HEK293 (cell line): Measurements from ENCODE around the gene SOX6.

Experiments
- CTCF ChIA-PET: fragments of 350-600 bp; formaldehyde crosslinking; extraction: SDS; loops from one replicate; lab custom pipeline; 2021; ENCODE audit warnings: antibody characterized with exemption; lab: Yijun Ruan, JAX
- POLR2A ChIA-PET: fragments of 300-600 bp; formaldehyde crosslinking; extraction: SDS; loops from one replicate; lab custom pipeline; 2020; ENCODE audit warnings: antibody characterized with exemption, inconsistent platforms; lab: Yijun Ruan, JAX
- H3K27ac ChIP-seq: fragments of 200-500 bp; sonication (Bioruptor generic); 2 replicates; pipeline ENCODE4 v1.5.1; 2014; ENCODE audit warnings: low read depth, low read length, control low read depth, inconsistent platforms; ENCODE audit errors: extremely low read depth
- H3K36me3 ChIP-seq, 2 experiments: fragments of 200-500 bp in 1 of 2; sonication (Bioruptor generic) in 1 of 2; 1 replicate in 1 of 2; 2 replicates in 1 of 2; pipeline ENCODE4 v1.5.1; 2014 to 2017; ENCODE audit warnings: inconsistent platforms in 2 of 2, low read length in 2 of 2; ENCODE audit not compliant: control insufficient read depth in 2 of 2, insufficient read depth in 1 of 2
- H3K4me1 ChIP-seq: fragments of 200-500 bp; sonication (Bioruptor generic); 2 replicates; pipeline ENCODE4 v1.5.1; 2014; ENCODE audit warnings: mild to moderate bottlenecking, low read length, inconsistent platforms; ENCODE audit not compliant: control insufficient read depth, insufficient read depth
- H3K4me3 ChIP-seq: 2 replicates; pipeline ENCODE4 v1.5.1; 2011; ENCODE audit warnings: low read depth, mild to moderate bottlenecking, control low read depth, low read length, moderate library complexity
- H3K9me3 ChIP-seq: fragments of 200-500 bp; sonication (Bioruptor generic); 2 replicates; pipeline ENCODE4 v1.5.1; 2014; ENCODE audit warnings: low read depth, low read length, inconsistent platforms; ENCODE audit not compliant: control insufficient read depth, insufficient read depth
- FEZF1 ChIP-seq: fragments of 450-650 bp; formaldehyde crosslinking; IDR thresholded peaks from 2 replicates; pipeline ENCODE4 v1.5.1; 2016; ENCODE audit warnings: missing biosample characterization, missing genetic modification characterization
- GLI2 ChIP-seq: fragments of 450-650 bp; formaldehyde crosslinking; IDR thresholded peaks from 2 replicates; pipeline ENCODE4; 2017; ENCODE audit warnings: missing biosample characterization, missing genetic modification characterization, low read depth, borderline replicate concordance
- INSM2 ChIP-seq: fragments of 450-650 bp; formaldehyde crosslinking; IDR thresholded peaks from 2 replicates; pipeline ENCODE4 v1.5.1; 2016; ENCODE audit warnings: missing biosample characterization, missing genetic modification characterization
- PRDM1 ChIP-seq: fragments of 450-650 bp; formaldehyde crosslinking; IDR thresholded peaks from 2 replicates; pipeline ENCODE4; 2016; ENCODE audit warnings: missing biosample characterization, missing genetic modification characterization
- SP3 ChIP-seq: fragments of 450-650 bp; formaldehyde crosslinking; IDR thresholded peaks from 2 replicates; pipeline ENCODE4 v1.5.1; 2016; ENCODE audit warnings: missing biosample characterization, missing genetic modification characterization
- TCF7L2 ChIP-seq: IDR thresholded peaks from 2 replicates; pipeline ENCODE4 v1.6.1; 2011; ENCODE audit warnings: low read depth, mild to moderate bottlenecking, inconsistent platforms, low read length, moderate library complexity, borderline replicate concordance
- ZBTB48 ChIP-seq: fragments of 450-650 bp; formaldehyde crosslinking; IDR thresholded peaks from 2 replicates; pipeline ENCODE4 v1.5.1; 2016; ENCODE audit warnings: missing biosample characterization, missing genetic modification characterization
- ZFP69B ChIP-seq: fragments of 450-650 bp; formaldehyde crosslinking; IDR thresholded peaks from 2 replicates; pipeline ENCODE4 v1.5.1; 2016; ENCODE audit warnings: missing biosample characterization, missing genetic modification characterization
- ZNF10 ChIP-seq: fragments of 450-650 bp; formaldehyde crosslinking; IDR thresholded peaks from 2 replicates; pipeline ENCODE4 v1.5.1; 2017; ENCODE audit warnings: missing biosample characterization, missing genetic modification characterization
- ZNF16 ChIP-seq: fragments of 450-650 bp; formaldehyde crosslinking; IDR thresholded peaks from 2 replicates; pipeline ENCODE4 v1.5.1; 2016; ENCODE audit warnings: low read depth, missing biosample characterization, missing genetic modification characterization
- ZNF211 ChIP-seq: fragments of 450-650 bp; formaldehyde crosslinking; IDR thresholded peaks from 2 replicates; pipeline ENCODE4 v1.5.1; 2016; ENCODE audit warnings: low read depth, missing biosample characterization, missing genetic modification characterization
- ZNF221 ChIP-seq: fragments of 450-650 bp; formaldehyde crosslinking; IDR thresholded peaks from 2 replicates; pipeline ENCODE4 v1.5.1; 2017; ENCODE audit warnings: missing biosample characterization, missing genetic modification characterization, borderline replicate concordance
- ZNF239 ChIP-seq: fragments of 450-650 bp; formaldehyde crosslinking; IDR thresholded peaks from 2 replicates; pipeline ENCODE4 v1.5.1; 2016; ENCODE audit warnings: missing biosample characterization, missing genetic modification characterization
- ZNF26 ChIP-seq: fragments of 450-650 bp; formaldehyde crosslinking; IDR thresholded peaks from 2 replicates; pipeline ENCODE4 v1.5.1; 2016; ENCODE audit warnings: missing biosample characterization, missing genetic modification characterization
- ZNF548 ChIP-seq: fragments of 450-650 bp; formaldehyde crosslinking; IDR thresholded peaks from 2 replicates; pipeline ENCODE4 v1.5.1; 2016; ENCODE audit warnings: missing biosample characterization, missing genetic modification characterization
- ZNF626 ChIP-seq: fragments of 450-650 bp; sonication (Bioruptor Pico); formaldehyde crosslinking; IDR thresholded peaks from 2 replicates; pipeline ENCODE4 v1.5.1; 2018; ENCODE audit warnings: missing biosample characterization, missing genetic modification characterization, inconsistent platforms
- ZNF629 ChIP-seq: fragments of 450-650 bp; formaldehyde crosslinking; IDR thresholded peaks from 2 replicates; pipeline ENCODE4 v1.5.1; 2017; ENCODE audit warnings: missing biosample characterization, missing genetic modification characterization
- ZNF664 ChIP-seq: fragments of 450-650 bp; formaldehyde crosslinking; IDR thresholded peaks from 2 replicates; pipeline ENCODE4 v1.5.1; 2016; ENCODE audit warnings: missing biosample characterization, missing genetic modification characterization
- ZSCAN18 ChIP-seq: fragments of 450-650 bp; formaldehyde crosslinking; IDR thresholded peaks from 2 replicates; pipeline ENCODE4 v1.5.1; 2016; ENCODE audit warnings: missing biosample characterization, missing genetic modification characterization
- ZSCAN5A ChIP-seq: fragments of 450-650 bp; formaldehyde crosslinking; IDR thresholded peaks from 2 replicates; pipeline ENCODE4 v1.5.1; 2016; ENCODE audit warnings: missing biosample characterization, missing genetic modification characterization
- TF ChIP-seq, protein P1 (sequence below): fragments of 450-650 bp; formaldehyde crosslinking; IDR thresholded peaks from 2 replicates; pipeline ENCODE4 v1.5.1; 2016; ENCODE audit warnings: missing biosample characterization, missing genetic modification characterization
- TF ChIP-seq, protein P2 (sequence below): fragments of 450-650 bp; formaldehyde crosslinking; IDR thresholded peaks from 2 replicates; pipeline ENCODE4 v1.5.1; 2016; ENCODE audit warnings: missing biosample characterization, missing genetic modification characterization
- TF ChIP-seq, protein P3 (sequence below): fragments of 450-650 bp; formaldehyde crosslinking; IDR thresholded peaks from 2 replicates; pipeline ENCODE4 v1.5.1; 2017; ENCODE audit warnings: missing biosample characterization, missing genetic modification characterization
- TF ChIP-seq, protein P4 (sequence below): sonication (generic); formaldehyde crosslinking; IDR thresholded peaks from 2 replicates; pipeline ENCODE4 v1.8.1; 2022; ENCODE audit warnings: mild to moderate bottlenecking, moderate library complexity, missing genetic modification reagents

The SOX6 gene

GRCh38 chr11:16158426-16158994 is 197.8 kb downstream of the SOX6 start:
- TF ChIP-seq ZNF664 (tag by site-specific recombination) (no peak), FEZF1 (tag by site-specific recombination) (no peak), PRDM1 (tag by site-specific recombination) (no peak), ZNF10 (tag by site-specific recombination) (no peak), SP3 (tag by site-specific recombination) (no peak), ZNF548 (tag by site-specific recombination) (no peak), ZFP69B (tag by site-specific recombination) (no peak), INSM2 (tag by site-specific recombination) (no peak), ZNF239 (tag by site-specific recombination) (no peak), GLI2 (no peak), ZNF26 (tag by site-specific recombination) (no peak), ZNF211 (tag by site-specific recombination) (no peak), ZSCAN5A (no peak), ZNF629 (no peak)
- TF ChIP-seq, protein P1, sequence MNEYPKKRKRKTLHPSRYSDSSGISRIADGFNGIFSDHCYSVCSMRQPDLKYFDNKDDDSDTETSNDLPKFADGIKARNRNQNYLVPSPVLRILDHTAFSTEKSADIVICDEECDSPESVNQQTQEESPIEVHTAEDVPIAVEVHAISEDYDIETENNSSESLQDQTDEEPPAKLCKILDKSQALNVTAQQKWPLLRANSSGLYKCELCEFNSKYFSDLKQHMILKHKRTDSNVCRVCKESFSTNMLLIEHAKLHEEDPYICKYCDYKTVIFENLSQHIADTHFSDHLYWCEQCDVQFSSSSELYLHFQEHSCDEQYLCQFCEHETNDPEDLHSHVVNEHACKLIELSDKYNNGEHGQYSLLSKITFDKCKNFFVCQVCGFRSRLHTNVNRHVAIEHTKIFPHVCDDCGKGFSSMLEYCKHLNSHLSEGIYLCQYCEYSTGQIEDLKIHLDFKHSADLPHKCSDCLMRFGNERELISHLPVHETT = no peak
- TF ChIP-seq, all 188 proteins: peak for 0
- Histone ChIP-seq H3K36me3 (no peaks in the 10 kb centered on the region), H3K4me1 (no peaks in the 10 kb centered on the region), H3K27ac (no peak overlapping the region), H3K4me3 (no peak overlapping the region), H3K9me3 (no peaks in the 10 kb centered on the region)
- ChIA-PET POLR2A (no interaction called here), CTCF (interaction anchor here (0.7 kb wide), 1 partner anchor 873 kb away, joined by 3 read pairs; no protein-coding TSS in a partner anchor)

DNA sequence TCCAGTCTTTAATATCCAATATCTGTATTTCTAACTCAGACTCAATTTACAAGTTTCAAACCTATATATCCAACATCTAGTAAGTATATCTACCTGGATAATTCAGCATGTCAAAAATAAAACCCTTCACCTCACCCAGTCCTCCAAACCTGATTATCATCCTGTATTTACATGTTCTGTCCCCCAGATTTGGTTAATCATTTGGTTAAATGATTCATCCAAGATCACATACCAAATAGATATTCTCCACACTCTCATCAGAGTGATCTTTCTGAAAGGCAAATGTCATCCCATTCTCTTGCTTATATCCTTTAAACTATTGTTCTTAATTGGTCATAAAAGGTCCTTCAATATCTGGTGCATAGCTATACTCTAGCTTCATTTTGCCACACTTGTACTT is 199.0 kb downstream of the SOX6 start:
- Histone ChIP-seq H3K27ac (no peak overlapping the region), H3K4me3 (no peak overlapping the region), H3K36me3 (no peaks in the 10 kb centered on the region), H3K4me1 (no peaks in the 10 kb centered on the region)
- ChIA-PET POLR2A (no interaction called here), CTCF (interaction anchor here (0.5 kb wide), 1 partner anchor 13 kb away, joined by 6 read pairs; no protein-coding TSS in a partner anchor)
- TF ChIP-seq ZNF16 (tag by site-specific recombination) (no peak), ZBTB48 (tag by site-specific recombination) (no peak), PRDM1 (tag by site-specific recombination) (no peak), TCF7L2 (no peak), ZNF10 (tag by site-specific recombination) (no peak), ZNF221 (tag by site-specific recombination) (no peak), ZSCAN18 (tag by site-specific recombination) (no peak), ZNF626 (no peak)
- TF ChIP-seq, protein P2, sequence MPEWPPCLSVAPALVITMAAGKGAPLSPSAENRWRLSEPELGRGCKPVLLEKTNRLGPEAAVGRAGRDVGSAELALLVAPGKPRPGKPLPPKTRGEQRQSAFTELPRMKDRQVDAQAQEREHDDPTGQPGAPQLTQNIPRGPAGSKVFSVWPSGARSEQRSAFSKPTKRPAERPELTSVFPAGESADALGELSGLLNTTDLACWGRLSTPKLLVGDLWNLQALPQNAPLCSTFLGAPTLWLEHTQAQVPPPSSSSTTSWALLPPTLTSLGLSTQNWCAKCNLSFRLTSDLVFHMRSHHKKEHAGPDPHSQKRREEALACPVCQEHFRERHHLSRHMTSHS = no peak
- TF ChIP-seq, protein P3, sequence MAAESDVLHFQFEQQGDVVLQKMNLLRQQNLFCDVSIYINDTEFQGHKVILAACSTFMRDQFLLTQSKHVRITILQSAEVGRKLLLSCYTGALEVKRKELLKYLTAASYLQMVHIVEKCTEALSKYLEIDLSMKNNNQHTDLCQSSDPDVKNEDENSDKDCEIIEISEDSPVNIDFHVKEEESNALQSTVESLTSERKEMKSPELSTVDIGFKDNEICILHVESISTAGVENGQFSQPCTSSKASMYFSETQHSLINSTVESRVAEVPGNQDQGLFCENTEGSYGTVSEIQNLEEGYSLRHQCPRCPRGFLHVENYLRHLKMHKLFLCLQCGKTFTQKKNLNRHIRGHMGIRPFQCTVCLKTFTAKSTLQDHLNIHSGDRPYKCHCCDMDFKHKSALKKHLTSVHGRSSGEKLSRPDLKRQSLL (tag by site-specific recombination) = no peak
- TF ChIP-seq, protein P4, sequence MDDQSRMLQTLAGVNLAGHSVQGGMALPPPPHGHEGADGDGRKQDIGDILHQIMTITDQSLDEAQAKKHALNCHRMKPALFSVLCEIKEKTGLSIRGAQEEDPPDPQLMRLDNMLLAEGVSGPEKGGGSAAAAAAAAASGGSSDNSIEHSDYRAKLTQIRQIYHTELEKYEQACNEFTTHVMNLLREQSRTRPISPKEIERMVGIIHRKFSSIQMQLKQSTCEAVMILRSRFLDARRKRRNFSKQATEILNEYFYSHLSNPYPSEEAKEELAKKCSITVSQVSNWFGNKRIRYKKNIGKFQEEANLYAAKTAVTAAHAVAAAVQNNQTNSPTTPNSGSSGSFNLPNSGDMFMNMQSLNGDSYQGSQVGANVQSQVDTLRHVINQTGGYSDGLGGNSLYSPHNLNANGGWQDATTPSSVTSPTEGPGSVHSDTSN (CRISPR knock-in tag) = no peak
- TF ChIP-seq, all 188 proteins: peak for 0
- no peaks in the 10 kb centered on the region for H3K9me3 ChIP-seq
